WTC11 (cell line): ENCODE measurements around the gene MYH9. TPM values are rescaled to one million over a fixed set of nuclear protein-coding genes. Genes with fewer than 3 reads are reported as not detected.

ENCODE experiments used
- ATAC-seq: fragments of 200-7000 bp; cut with Tn5 transposase; 2 replicates; pipeline ENCODE4 v1.10.0; 2021; ENCODE audit warnings: mild to moderate bottlenecking, moderate library complexity
- CTCF ChIA-PET: fragments of 300-600 bp; sonication (Branson Sonifier 250); formaldehyde crosslinking; loops from one replicate; lab custom pipeline; 2021; ENCODE audit warnings: antibody characterized with exemption; lab: Charles Lee
- POLR2A ChIA-PET: fragments of 350-600 bp; sonication (Branson Sonifier 250); formaldehyde crosslinking; loops from one replicate; lab custom pipeline; 2021; ENCODE audit warnings: antibody characterized with exemption; lab: Charles Lee
- DNase-seq: peaks from one replicate; pipeline ENCODE4 v3.0.0; 2021; ENCODE audit warnings: low spot score
- H3K27ac Mint-ChIP-seq: 2 replicates; pipeline ENCODE4 v1.8.0; 2021; ENCODE audit warnings: mixed read lengths
- H3K27me3 Mint-ChIP-seq: 2 replicates; pipeline ENCODE4 v1.8.0; 2021; ENCODE audit warnings: low read depth, mild to moderate bottlenecking, moderate library complexity, mixed read lengths
- H3K36me3 Mint-ChIP-seq: 2 replicates; pipeline ENCODE4 v1.8.0; 2021; ENCODE audit warnings: mixed read lengths
- H3K4me1 Mint-ChIP-seq: 2 replicates; pipeline ENCODE4 v1.8.0; 2022; ENCODE audit warnings: mixed read lengths
- H3K4me3 Mint-ChIP-seq: 2 replicates; pipeline ENCODE4 v1.8.0; 2021; ENCODE audit warnings: mild to moderate bottlenecking, moderate library complexity, mixed read lengths
- H3K9me3 Mint-ChIP-seq: 2 replicates; pipeline ENCODE4 v1.8.0; 2021; ENCODE audit warnings: mixed read lengths
- AR ChIP-seq: fragments of 250-450 bp; sonication (Bioruptor Pico); IDR thresholded peaks from 2 replicates; pipeline ENCODE4 v1.9.0; 2021; ENCODE audit warnings: mild to moderate bottlenecking
- ARID4B ChIP-seq: sonication (generic); formaldehyde crosslinking; IDR thresholded peaks from 2 replicates; pipeline ENCODE4 v1.8.0; 2023; ENCODE audit warnings: missing genetic modification reagents, mild to moderate bottlenecking, borderline replicate concordance
- CREB1 ChIP-seq: sonication (generic); formaldehyde crosslinking; IDR thresholded peaks from 2 replicates; pipeline ENCODE4 v1.8.0; 2023; ENCODE audit warnings: mild to moderate bottlenecking, missing genetic modification reagents
- E2F4 ChIP-seq: sonication (generic); formaldehyde crosslinking; IDR thresholded peaks from 2 replicates; pipeline ENCODE4 v1.8.1; 2022; ENCODE audit warnings: low read depth, mild to moderate bottlenecking, moderate library complexity, missing genetic modification reagents, borderline replicate concordance
- ESRRA ChIP-seq: sonication (generic); formaldehyde crosslinking; IDR thresholded peaks from 2 replicates; pipeline ENCODE4 v1.8.1; 2022; ENCODE audit warnings: mild to moderate bottlenecking, missing genetic modification reagents, borderline replicate concordance
- FOXJ3 ChIP-seq: sonication (generic); formaldehyde crosslinking; IDR thresholded peaks from 2 replicates; pipeline ENCODE4 v1.9.0; 2021; ENCODE audit warnings: missing genetic modification reagents, mild to moderate bottlenecking, borderline replicate concordance
- MAX ChIP-seq: sonication (generic); formaldehyde crosslinking; IDR thresholded peaks from 2 replicates; pipeline ENCODE4 v1.8.0; 2022; ENCODE audit warnings: mild to moderate bottlenecking, missing genetic modification reagents
- MLX ChIP-seq: sonication (generic); formaldehyde crosslinking; IDR thresholded peaks from 2 replicates; pipeline ENCODE4 v1.8.1; 2023; ENCODE audit warnings: mild to moderate bottlenecking, missing genetic modification reagents, moderate library complexity
- NFYB ChIP-seq: sonication (generic); formaldehyde crosslinking; conservative IDR thresholded peaks from 2 replicates; pipeline ENCODE4 v1.8.0; 2022; ENCODE audit warnings: low read depth, missing genetic modification reagents
- NR1H2 ChIP-seq: sonication (generic); formaldehyde crosslinking; IDR thresholded peaks from 2 replicates; pipeline ENCODE4 v1.9.0; 2021; ENCODE audit warnings: mild to moderate bottlenecking, moderate library complexity, missing genetic modification reagents
- RELA ChIP-seq: sonication (generic); formaldehyde crosslinking; IDR thresholded peaks from 2 replicates; pipeline ENCODE4 v1.8.1; 2022; ENCODE audit warnings: missing genetic modification reagents, mild to moderate bottlenecking, borderline replicate concordance
- TEAD4 ChIP-seq: sonication (generic); formaldehyde crosslinking; IDR thresholded peaks from 2 replicates; pipeline ENCODE4 v1.8.0; 2022; ENCODE audit warnings: mild to moderate bottlenecking, missing genetic modification reagents
- ZBTB21 ChIP-seq: sonication (generic); formaldehyde crosslinking; IDR thresholded peaks from 2 replicates; pipeline ENCODE4 v1.8.1; 2023; ENCODE audit warnings: mild to moderate bottlenecking, missing genetic modification reagents, borderline replicate concordance
- ZNF121 ChIP-seq: sonication (generic); formaldehyde crosslinking; IDR thresholded peaks from 2 replicates; pipeline ENCODE4 v1.8.0; 2023; ENCODE audit warnings: missing genetic modification reagents
- ZNF317 ChIP-seq: sonication (generic); formaldehyde crosslinking; IDR thresholded peaks from 2 replicates; pipeline ENCODE4 v1.8.1; 2023; ENCODE audit warnings: low read depth, mild to moderate bottlenecking, moderate library complexity, missing genetic modification reagents, borderline replicate concordance
- ZNF396 ChIP-seq: fragments of 250-450 bp; sonication (Bioruptor Pico); IDR thresholded peaks from 2 replicates; pipeline ENCODE4 v1.8.0; 2021; ENCODE audit warnings: mild to moderate bottlenecking, moderate library complexity, borderline replicate concordance
- total RNA-seq: library from RNA; stranded (reverse); gene quantifications from 3 replicates; pipeline ENCODE4 v1.2.3, GENCODE V29; 2021
- TF ChIP-seq, protein P1 (sequence below): sonication (generic); formaldehyde crosslinking; IDR thresholded peaks from 2 replicates; pipeline ENCODE4 v1.8.1; 2023; ENCODE audit warnings: mild to moderate bottlenecking, missing genetic modification reagents, borderline replicate concordance

The MYH9 gene
- total RNA-seq, 1 experiment from 2014 or later = 277 TPM

- TF ChIP-seq RELA (no peak), ZBTB21 (no peak), FOXJ3 (CRISPR knock-in tag) (no peak), ARID4B (CRISPR knock-in tag) (no peak), MAX (CRISPR knock-in tag) (peak; percentile 62; the same call in 1 of the 2 replicates)
- TF ChIP-seq, protein P1, sequence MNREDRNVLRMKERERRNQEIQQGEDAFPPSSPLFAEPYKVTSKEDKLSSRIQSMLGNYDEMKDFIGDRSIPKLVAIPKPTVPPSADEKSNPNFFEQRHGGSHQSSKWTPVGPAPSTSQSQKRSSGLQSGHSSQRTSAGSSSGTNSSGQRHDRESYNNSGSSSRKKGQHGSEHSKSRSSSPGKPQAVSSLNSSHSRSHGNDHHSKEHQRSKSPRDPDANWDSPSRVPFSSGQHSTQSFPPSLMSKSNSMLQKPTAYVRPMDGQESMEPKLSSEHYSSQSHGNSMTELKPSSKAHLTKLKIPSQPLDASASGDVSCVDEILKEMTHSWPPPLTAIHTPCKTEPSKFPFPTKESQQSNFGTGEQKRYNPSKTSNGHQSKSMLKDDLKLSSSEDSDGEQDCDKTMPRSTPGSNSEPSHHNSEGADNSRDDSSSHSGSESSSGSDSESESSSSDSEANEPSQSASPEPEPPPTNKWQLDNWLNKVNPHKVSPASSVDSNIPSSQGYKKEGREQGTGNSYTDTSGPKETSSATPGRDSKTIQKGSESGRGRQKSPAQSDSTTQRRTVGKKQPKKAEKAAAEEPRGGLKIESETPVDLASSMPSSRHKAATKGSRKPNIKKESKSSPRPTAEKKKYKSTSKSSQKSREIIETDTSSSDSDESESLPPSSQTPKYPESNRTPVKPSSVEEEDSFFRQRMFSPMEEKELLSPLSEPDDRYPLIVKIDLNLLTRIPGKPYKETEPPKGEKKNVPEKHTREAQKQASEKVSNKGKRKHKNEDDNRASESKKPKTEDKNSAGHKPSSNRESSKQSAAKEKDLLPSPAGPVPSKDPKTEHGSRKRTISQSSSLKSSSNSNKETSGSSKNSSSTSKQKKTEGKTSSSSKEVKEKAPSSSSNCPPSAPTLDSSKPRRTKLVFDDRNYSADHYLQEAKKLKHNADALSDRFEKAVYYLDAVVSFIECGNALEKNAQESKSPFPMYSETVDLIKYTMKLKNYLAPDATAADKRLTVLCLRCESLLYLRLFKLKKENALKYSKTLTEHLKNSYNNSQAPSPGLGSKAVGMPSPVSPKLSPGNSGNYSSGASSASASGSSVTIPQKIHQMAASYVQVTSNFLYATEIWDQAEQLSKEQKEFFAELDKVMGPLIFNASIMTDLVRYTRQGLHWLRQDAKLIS = no peak
- TF ChIP-seq, all 79 proteins: peak for 7
These were observed 148.2 kb downstream of the MYH9 start, which contains the start of gene APOL2 (continued) for GRCh38 chr22:36239401-36240171.

DNA sequence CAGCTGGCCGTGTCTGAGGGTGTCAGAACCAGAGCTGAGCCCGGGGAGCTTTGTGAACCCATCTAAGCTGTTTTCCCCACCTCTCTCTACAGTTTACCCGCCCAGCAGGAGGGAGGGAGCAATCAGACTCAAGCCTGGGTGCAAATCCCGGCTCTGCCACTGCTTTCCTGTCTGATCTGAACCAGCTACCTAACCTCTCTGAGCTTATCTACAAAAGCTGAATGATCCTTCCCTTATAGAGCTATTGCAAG is 148.7 kb downstream of the MYH9 start:
- peak overlapping the region; percentile 87 for H3K4me3 Mint-ChIP-seq
- ChIA-PET CTCF (interaction anchor here (0.6 to 3.2 kb wide), 29 partner anchors 8 to 272 kb away, joined by 3 to 28 read pairs (median 5); partner anchors contain the start of genes APOL4 and MYH9), POLR2A (interaction anchor here (1.5 to 2.5 kb wide), 2 partner anchors 15 to 20 kb away, joined by 5 to 9 read pairs; no protein-coding TSS in a partner anchor)
- H3K36me3 Mint-ChIP-seq = peaks cover 6% of the 10 kb centered on the region
- DNase-seq (no peak), ATAC-seq (peak; percentile 13)
- H3K4me1 Mint-ChIP-seq = peaks cover 21% of the 10 kb centered on the region
- peak overlapping the region; percentile 98 for H3K27ac Mint-ChIP-seq
- peaks cover 6% of the 10 kb centered on the region; the same call in 1 of the 2 replicates for H3K27me3 Mint-ChIP-seq
- peaks cover 21% of the 10 kb centered on the region for H3K9me3 Mint-ChIP-seq
- TF ChIP-seq AR (CRISPR knock-in tag) (no peak), MLX (no peak), CREB1 (CRISPR knock-in tag) (no peak), TEAD4 (CRISPR knock-in tag) (no peak), ZBTB21 (no peak), ZNF396 (CRISPR knock-in tag) (no peak), NFYB (CRISPR knock-in tag) (no peak), NR1H2 (no peak), ESRRA (CRISPR knock-in tag) (no peak), E2F4 (no peak), ZNF317 (no peak), ZNF121 (no peak)
- TF ChIP-seq, protein P1 = no peak
